OCI-M2 (cell line): ENCODE measurements around the gene RUNX1.

Source experiments
- DNase-seq: peaks from one replicate; lab custom pipeline; 2025; ENCODE audit not compliant: unreplicated experiment; lab: John Stamatoyannopoulos, UW

Gene RUNX1

DNA sequence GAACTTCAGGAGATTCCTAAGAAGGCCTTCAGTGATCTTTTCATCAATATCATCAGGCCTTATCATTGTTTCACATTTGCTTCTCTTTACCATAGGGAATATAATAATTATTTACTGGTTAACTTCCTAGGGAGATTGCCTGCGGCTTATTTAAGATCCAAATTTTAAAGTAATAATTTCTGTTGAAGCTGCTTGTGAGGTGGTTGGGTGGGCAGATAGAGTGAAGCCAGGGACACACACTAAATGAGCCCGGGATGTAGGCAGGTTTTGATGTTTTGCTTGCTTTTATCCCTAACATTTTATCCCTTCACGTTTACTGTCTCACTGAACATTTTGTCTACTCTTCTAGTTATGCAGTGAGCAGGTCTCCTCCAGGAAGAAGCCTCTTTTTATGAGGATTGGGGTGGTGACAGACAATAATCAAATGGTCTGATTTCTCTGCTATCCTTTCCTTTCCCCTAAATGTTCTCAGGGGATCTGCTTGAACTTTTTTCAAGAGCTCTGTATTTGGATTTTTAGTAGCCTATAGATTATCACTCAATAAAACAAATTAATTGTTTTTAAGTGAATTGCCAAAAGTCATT lies 164.7 kb downstream of the RUNX1 start:
- no peak for DNase-seq

DNA sequence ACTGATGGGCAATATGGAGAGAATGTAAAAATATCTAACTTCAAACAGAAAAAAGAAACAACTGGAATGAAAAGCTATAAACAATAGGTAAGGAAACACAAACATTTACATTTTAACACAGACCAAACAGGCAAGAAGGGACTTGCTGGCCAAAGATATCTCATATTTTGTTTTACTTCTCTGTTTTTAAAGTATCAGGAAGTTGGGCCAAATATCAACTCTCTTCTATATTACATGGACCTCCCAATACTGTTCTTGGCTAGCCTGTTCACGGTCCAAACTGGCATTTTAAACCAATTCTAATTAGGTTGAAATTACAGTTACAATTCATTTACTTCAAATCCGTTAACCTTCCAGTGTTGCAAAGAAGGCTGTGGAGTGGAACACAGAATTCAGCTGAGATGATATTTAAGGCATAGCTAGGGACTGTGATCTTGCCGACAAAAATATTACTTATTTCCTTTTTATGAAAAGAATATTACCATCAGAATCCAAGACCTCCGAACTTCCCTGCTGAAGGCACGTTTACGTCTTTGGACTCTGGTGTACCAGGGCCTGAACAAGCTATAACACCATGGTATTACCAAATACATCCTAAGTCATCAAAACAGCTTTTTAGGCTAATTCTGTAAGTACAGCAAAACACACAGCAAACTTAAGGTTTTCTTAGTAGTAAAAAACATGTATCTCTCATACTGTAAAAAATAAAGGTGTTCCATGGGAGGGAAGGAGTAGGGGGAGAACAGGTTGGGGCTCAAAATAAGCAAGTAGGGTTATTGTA lies 165.4 kb downstream of the RUNX1 start:
- DNase-seq, result no peak

DNA sequence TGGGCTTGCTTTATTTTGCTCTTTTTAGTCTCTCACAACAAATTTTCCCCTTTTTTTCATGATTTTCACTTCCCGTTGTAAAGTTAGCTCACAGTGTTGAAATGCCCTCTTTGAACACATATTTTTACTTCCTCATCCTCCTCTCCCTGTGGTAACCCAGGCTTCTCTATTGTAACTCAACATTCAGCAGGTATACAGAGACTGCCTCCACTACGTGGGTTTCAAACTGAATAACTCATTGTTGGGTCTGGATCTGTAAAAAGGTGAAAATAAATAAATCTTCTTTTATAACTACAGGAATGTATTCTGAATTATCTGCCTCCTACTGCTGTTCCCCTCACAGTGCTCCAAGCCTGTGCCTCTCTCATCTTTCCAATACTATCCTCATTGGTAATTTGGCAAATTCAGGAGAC lies 166.4 kb downstream of the RUNX1 start:
- DNase-seq, result no peak

DNA sequence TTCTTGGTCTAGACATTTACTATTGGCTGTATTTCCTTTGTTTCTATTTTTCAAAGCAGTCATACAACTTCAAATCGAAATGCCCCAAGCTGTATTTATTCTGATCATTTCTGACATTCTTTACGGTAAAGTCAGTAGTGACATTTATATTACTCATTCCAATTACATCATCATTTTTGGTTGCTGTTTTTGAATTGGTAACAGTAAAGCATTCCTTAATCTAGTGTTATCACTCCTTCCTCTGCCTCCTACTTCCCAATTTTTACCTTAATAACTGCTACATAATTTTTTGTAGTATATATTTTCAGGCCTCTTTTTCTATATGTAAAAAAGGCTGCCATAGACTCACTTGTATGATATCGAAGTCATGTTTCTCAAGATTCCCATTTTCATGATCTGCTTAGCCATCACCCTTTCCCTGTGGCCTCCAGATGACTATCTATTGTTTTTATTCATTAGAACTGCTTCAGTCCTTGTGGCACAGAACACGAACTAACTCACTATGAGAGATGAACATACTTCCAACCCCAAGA lies 167.2 kb downstream of the RUNX1 start:
- DNase-seq, result no peak

DNA sequence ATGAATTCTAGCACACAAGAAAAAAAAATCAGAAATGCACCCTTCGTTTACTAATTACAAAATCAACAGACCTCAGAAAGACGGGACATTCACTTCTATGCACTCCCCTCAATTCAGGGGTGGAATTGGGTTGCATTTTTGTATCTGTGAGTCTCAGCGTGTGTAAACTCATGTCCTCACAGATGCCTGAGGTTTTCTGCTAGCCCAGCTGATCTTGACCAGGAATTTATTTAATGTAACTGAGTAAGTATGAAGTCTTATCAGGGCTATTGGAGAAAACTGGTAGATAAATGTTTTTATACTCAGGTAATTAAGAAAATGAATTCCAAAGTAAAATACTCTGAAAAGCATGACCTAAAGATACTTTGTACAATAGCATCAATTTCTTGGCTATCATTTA lies 167.7 kb downstream of the RUNX1 start:
- no peak for DNase-seq

DNA sequence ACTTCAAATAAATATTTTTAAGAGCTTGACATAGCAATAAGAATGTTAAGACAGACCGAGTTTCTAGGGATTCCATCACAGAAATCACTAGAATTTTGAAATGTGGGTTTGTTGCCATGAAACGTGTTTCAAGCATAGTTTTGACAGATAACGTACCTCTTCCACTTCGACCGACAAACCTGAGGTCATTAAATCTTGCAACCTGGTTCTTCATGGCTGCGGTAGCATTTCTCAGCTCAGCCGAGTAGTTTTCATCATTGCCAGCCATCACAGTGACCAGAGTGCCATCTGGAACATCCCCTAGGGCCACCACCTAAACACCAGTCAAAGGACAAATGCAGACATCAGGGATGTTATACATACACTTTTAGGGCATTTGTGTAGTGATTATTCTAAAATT lies 168.7 kb downstream of the RUNX1 start:
- DNase-seq, result no peak

DNA sequence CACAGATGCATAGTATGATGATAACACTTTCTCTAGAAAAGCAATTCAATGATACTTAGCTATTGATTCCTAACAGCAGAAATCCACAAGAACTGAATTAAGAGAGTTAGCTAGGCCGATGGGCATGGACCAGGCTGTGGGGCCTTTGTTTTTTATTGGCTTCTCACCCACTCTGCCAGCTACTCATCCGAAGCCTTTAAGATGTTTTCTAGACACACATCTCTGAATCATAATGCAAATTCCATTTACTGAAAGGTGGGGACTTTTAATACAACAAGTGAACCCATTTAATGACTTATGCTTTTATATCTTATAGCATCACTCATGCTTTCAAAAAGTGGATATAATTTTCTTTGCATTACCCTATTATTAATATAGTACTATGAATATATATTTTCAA lies 170.2 kb downstream of the RUNX1 start:
- no peak for DNase-seq

DNA sequence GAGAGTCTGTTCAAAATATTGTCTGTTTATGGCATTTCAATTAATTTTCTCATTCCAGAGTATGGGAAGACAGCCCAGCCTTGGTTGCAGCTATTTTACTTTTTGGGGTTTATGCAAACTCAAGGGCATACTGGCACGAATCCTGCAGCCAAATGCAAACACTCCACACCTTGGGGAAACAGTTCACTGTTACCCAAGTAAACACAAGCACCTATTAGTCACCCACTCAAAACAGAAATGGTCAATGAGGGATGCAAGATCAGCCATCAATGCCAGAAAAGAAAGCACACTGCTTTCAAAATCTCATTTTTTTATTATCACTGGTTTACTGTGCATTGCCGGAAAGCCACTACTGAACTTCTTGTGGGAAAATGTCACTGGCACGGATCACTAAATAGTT lies 170.6 kb downstream of the RUNX1 start:
- no peak for DNase-seq

DNA sequence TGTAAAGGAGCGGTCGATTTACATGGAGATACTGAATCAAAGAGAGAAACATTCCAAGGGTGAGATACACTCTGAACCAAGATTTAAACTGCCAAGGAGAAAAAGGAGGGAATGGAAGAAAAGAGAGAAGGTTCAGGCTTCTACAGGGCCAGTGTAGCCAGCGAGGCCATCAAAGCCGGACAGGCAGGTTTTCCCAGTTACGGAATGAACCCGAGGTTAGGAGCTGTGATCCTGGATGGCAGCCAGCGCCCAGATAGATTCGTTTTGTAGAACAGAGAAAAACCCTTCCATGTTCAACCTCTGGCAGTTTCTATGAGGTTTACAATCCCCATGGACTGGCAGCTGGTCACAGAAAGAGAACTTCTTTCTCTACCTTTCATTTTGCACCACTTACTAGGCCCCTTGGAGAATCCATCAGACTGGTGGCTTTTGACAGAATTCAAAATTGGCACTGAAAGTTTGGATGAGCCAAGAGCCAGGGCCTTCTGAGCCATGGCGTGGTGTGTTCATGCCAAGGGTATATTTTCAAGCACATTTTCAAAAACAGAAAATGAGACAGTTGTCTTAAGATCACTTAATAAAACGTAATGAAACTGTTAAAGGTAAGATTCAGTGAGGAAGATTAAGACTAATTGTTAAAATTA lies 171.5 kb downstream of the RUNX1 start:
- DNase-seq, result no peak

DNA sequence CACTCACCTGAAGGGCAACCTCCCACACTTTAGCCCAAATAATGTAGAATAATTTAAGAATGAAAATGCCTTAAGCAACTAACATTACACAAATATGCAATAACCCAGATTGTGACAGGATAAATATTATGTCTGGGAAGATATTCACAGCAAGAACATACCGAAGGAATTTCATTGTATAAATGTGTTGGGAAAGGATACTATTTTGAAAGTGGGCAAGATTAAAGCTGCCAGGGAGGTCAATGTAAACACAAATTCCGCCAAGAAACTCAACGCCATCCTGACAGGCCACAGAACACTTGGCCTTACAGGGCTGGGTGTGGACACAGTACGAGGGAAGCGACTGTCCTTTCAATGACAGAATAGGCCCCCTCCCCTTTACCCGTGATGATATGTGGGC lies 173.3 kb downstream of the RUNX1 start:
- no peak for DNase-seq

DNA sequence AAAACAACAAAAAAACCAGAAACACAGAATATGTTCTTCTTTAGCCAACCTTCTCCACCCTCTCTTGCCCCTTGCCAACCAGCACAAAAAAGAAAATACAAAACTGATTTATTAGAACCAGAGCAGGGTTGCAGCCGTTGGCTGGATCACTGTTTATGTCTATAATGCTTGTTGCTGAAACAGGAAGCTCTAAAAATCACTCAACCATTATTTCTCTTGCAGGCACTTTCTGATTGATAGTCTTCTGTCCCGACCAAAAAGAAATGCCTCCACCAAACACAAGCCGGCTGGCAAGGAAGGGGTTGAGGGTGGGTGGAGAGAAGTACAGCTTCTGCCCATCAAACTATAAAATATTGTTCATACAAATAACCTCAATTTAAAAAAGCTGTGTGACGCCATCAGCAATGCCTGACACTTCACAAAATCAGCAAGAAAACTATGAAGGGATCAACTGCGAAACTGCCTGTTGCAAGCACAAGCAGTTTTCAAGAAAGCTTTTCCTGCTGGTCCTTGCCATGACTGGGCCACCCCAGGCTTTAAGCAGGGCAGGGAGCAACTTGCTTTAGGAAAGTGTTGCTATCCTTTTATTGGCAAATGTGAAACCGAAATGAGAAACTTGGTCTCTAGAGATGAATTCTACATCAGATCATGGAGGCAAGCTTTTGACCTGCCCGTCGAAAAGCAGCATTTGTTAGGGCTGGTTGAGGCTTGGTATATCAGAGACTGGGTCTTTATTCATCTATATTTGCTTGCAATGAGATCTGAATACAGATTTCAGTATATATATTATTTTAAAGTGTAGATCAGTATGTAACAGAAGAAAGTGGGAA lies 174.2 kb downstream of the RUNX1 start:
- no peak for DNase-seq

DNA sequence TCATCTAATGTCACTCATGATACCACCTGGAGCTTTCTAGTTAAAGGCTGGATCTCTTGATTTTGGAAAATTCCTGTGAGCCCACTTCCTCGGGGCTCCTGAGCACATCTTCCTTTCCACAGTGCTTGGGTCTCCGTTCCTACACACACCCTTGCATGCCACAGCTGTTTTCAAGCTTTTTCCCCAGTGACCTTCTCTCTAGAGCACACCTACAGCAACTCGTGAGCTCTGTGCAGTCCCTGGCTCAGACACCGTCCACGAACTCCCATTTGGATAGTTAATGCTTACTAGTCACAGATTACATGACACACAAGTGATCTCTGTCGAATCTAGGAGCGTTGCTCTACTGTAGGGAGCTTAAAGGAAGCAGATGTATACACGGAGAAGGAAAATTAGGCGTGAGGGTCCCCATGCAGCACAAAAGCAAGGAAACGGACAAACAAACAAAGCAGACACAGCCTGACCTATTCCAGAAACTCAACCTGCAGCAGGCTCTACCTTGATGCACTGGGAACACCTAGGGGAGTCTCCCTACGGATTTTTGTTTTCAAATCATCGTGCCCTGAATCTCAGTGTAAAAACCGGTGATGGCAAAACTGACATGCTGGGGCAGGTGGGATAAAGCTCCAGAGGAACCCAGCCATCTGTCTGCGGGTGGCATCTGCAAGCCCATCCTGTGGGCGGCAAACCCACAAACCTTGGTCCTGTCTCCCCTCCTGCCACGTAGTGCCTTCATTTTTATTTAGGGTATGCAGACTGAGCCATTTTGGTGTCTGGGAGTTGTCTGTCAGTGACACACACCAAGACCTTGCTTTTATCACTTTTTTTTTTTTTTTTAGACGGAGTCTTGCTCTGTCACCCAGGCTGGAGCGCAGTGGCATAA lies 177.8 kb downstream of the RUNX1 start:
- DNase-seq, result no peak

DNA sequence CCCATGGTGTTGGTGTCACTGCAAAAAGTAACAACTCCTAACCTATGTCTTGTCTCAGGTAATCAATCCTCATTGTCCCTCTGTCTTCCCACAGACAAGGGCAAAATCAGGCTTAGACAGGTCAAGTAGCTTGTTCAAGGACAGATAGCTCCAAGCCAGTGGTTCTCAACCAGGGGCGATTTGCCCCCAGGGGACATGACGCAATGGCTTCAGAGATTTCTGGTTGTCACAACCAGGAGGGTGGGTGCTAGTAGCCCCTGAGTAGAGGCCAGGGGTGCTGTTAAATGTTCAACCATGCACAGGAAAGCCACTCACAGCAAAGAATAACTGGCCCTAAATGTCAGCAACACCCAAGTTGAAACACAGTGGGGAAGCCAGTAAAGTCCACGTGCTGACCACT lies 178.9 kb downstream of the RUNX1 start:
- no peak for DNase-seq

DNA sequence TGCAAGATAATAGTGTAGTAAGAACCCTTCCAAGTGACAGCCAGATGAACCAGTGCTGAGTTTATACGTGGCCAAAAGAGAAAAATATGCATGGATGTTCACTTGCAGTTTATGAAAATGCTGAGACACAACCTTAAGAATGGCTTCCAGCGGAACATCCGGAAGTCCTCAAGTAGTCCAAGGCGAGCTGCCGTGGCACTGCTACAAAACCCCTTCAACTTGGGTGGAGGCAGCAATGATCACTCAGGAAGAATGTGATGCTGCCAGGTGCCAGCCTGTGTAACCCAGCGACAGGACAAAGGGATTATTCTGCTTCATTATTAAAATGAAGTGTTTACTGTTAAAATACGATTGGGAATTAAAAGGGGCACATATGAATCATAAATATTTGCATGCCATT lies 179.6 kb downstream of the RUNX1 start:
- no peak for DNase-seq

DNA sequence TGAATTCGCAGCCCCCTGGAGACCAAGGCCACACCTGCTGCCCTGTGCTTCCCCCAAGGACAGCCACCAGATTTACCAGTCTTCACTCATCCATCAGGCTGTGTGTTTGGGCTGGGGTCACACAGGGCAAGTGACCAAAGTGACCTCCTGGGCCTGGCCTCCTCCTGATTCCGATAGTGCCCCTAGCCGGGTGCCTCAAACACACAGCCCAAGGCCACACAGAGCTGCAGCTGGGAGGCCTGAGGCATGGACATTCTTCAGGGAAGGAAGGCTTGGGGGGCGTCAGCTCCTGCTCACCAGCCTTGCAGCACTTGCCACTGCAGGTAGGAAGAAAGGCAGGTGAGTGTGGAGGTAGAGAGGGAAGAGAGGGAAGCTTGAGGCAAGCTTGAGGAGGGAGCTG lies 181.3 kb downstream of the RUNX1 start:
- DNase-seq, result no peak

DNA sequence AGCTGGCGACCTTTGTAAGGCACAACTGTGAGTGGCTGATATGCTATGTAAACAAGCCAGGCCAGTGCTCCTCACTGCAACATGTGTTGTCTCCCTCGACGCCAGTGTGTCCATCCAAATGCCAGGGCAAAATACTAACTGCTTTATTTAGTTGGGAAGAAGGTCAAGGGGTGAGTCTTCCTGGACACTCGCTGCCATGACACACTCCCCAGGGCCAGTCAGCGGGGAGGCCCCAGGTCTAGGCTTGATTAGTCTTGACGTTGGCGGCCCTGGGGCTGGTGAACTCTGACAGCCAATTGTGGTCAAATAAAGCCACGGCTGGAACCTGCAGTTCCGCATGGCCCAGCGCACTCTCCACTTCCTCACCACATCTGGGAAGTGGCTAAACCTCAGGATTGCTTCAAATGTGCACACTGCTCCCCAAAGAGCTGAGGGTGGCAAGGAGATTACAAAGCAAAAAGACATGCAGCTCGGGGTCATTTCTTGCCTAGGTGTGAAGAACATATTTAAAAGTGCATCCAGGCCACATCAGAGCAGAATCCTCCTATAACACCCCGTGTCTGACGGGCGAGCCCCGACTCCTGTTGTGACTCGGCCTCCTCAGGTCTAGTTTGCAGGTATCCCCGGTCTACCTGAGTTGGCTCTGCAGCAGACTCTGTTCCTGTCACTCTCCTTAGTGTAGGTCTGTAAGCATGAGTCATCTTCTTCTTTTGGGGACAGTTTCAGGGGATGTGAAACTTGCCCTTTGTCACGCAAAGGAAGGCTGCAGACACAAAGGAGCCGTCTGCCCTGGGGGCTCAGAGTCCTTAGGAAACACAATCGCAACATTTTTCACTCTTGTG lies 183.5 kb downstream of the RUNX1 start:
- DNase-seq, result no peak

DNA sequence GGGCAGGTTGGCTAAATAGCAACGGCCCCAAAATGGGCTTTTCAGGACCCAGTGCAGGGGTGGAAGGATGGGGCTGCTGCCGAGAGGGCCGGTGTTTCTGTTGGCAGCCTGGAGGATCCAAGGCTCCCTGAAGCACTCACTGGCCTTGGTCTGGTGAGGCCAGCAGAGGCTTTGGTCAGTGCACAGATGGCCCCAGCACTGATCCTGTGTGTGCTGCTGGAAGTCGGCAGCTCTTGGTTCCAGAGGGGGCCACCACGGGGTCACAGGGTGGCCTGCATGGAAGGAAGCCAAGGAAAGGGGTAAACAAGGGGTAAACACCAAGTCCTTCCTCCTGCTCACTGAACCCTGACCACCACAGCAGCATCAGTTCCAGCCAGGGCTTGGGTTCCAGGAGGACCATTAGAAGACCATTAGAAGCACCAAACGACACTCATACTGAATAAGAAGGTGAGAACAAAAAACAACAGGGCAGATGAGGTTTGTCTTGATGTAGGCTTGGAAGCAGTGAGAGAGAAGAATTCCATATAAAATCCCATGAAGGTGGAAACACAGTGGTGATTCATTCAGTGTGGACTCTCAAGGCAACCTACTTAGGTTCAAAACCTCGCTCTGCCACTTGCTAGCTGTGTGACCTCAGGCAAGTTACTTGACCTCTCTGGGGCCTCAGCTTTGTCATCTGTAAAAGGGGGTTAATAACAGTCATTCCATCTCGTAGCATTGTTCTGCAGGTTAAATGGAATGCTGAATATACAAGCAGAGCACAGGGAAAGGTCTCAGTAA lies 184.5 kb downstream of the RUNX1 start:
- no peak for DNase-seq

DNA sequence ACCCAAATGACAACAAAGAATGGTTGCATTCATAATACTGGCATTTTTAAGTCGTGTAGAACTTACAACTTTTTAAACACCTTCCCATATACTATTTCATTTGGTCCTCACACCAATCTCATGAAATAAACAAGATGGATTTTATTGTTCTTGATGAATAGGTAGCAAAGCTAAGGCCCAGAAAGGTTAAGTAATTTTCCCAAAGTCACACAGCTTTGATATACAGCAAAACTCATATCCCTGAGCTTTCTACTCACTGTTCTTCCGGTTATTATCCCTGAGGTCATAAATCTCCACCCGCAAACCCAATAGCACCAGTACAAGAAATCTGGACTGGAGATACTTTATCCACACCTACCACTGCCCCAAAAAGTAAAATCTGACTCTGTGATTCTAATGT lies 186.2 kb downstream of the RUNX1 start:
- no peak for DNase-seq

DNA sequence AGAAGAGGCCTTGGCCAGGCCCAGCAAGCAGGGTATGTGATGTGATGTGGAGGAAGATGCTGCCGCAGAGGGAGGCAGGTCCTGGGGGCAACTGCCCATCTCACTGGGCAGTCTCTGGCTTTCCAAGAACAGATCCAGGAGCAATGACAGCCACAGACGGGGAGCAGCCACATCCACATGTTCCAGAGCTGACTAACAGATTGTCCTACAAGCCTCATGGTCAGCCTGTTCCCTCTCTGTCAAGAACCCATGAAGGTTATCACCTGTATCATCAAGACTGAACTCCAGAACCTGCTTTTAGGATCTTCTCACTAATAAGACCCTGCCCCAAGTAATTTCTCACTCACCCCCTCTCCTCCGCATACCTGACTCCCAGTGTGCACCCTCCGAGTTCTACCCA lies 187.8 kb downstream of the RUNX1 start:
- DNase-seq, result no peak
